Head of caudate nucleus (tissue), 42 donors: ENCODE results near the gene CDK16.

Experiments used
- DNase-seq, 42 donors: peaks; one replicate each; pipeline versions ENCODE4 v3.0.0 to v3.0.0-alpha.2; 2020 to 2021; ENCODE audit warnings: mixed read lengths in 7 of 42
- intact Hi-C: fragments of 100-400 bp; cut with DNase I; formaldehyde crosslinking; loops from one replicate; pipeline ENCODE4 v1.15.0; 2022

The CDK16 gene

DNA sequence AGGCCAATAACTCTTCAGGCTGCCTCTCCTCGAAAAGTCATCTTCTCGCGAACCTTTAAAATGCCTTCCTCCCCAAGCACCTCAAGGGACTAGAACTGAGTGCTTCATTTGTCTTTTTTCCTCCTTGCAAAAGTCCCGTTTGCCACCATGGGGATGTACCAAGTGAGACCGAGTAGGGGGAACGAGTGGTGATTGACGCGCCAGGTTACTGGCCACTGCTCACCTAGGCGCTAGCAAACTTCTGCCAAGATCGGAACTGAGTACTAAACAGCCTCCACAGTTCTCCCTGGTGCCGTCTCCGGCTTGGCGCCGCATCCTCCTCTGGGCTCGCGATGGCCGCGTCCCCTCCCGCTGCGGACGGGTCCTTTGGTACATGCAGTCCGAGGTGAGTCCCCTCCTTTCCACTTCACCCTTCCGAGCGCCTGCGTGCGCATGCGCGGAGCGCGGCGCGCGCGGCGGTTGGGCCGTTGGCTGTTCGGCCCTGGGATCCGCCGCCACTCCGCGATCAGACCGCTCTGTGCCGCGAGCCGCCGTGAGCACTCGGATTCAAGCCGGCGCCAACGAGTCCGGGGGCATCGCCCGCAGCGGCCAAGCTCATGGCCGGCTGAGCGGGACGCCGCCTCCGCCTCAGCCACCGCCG is at the start of gene CDK16:
CDK16 (plus strand) TSS at position 402 of the 640 bp plus-strand sequence. CDS start 4,877 bp downstream, outside the sequence.
- peak; percentile 42 to 92 (median 81) for DNase-seq
- intact Hi-C loops = no loop called here

GRCh38 chrX:47169273-47169672 is 49.2 kb upstream of the CDK16 start:
- DNase-seq = peak in 5 of 42 donors; percentile 2 to 27 (median 14)
- intact Hi-C loops = no loop called here

DNA sequence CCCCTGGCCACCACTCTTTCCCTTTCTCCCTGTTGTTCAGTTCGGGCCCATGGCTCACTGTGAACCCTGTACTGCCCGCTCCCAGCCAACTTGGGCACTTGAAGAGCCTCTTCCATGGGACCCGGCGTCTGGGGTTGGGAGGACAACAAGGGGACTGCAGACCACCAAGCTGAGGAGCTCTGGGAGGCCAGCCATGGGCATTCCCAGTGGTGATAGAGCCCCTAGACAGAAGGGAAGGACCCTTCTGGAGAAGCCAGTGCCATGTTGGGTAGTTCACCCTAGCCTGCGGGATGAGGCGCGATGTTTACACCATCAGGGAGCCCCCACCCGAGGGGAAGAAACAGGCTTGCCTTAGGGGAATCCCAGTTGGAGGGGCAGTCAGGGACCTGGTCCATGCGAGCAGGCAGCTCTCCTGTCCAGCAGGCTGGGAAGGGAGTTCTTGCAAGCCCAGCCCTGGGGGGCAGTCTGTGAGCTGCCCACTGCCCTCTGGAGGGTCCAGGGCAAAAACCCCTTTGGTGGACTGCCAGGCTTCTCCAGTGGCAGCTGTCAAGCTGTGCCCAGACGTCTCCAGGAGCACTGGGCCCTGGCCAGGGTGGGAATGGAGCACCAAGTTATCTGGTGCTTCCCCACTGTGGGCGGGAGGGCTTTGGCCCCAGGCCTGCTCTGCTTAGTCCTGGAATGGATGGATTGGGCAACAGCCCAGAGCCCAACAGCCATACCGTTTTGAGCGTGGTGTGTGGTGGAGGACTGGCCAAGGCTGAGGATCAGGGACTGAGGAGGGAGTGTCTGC is 48.6 kb upstream of the CDK16 start:
- intact Hi-C loops = no loop called here
- peak in 6 of 42 donors; percentile 3 to 30 (median 14) for DNase-seq

- DNase-seq = peak in 6 of 42 donors; percentile 3 to 23 (median 12)
Observed at GRCh38 chrX:47170861-47171692, 47.4 kb upstream of the CDK16 start.

DNA sequence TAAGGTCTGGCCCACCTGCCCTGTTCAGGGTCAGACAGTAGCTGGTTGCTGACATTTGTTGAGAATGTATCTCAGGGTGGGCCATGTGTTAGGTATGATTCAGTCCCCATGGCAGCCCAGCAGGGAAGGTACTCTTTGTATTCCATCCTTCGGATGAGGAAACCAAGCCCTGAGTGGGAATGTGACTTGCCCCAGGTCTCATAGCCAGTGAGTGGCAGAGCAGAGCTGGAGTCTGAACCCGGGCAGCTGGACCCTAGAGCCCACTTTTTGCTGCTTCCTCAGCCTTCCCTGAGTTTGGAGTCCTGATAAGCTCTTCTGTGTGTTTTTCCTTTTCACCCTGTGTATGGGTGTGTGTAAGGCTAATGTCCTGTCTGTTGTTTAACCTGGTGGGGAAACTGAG is 46.5 kb upstream of the CDK16 start:
- intact Hi-C loops = no loop called here
- DNase-seq = peak in 2 of 42 donors; percentile 2 to 3

More at GRCh38 chrX:47170861-47171692, 47.4 kb upstream of the CDK16 start:
- intact Hi-C loops = no loop called here

DNA sequence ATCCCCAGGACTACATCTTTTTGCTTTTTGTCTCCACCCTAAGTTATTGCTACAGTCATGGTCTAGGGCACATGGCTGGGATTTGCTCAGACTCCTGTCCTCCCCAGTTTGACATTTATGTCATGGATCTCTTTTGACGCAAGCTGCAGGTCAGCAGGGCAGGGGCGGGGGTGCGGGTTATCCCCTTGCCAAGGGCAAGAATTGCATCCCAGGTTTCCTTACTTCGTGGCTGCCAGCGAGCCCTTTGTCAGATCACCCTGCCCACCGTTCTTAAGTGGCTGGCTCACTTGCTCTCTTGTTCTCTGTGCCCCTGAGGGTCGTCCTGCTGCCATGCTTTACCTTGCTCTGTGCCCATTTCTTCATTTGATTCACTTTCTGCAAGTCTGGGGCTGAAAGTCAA is 45.9 kb upstream of the CDK16 start:
- intact Hi-C loops = no loop called here

DNA sequence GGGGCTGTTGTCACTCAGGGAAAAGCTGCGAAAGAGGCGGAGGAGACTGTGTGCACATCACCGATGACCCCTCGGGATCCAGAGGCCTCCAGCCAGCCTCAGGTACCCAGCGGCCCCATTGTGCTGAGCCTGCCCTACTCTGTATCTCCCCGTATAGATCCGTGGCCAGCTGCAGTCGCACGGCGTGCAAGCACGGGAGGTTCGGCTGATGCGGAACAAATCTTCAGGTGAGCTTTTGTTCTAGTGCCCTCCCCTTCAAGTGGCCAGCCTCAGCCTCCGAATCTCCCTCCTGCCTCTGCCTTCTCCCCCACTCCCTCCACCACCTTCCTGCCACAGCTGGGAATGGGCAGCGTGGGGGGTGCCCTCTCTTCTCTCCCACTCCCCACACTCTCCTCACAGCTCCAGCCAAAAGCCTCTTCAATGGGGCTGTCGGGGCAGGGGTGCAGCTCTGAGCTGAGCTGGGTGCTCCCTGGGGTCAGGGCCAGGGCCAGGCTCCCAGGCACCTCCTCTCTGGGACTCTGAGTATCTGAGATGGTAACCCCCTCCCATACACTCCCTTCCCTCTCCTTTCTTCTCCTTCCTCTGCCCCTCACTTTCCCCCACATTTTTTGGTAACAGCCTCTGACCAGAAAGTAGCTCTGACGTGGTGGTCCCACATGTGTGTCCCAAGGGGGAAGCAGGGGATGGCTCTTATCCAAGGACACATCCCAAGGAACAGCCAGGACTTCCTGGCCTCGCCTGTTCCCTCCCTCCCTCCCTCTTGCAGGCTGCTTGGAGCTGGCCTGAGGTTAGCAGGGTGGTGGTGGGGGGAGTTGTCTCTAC is 45.3 kb upstream of the CDK16 start:
- peak in 4 of 42 donors; percentile 0 to 22 (median 6) for DNase-seq

More for the DNA sequence above, 45.9 kb upstream of the CDK16 start:
- DNase-seq = peak in 2 of 42 donors; percentile 2 to 6

DNA sequence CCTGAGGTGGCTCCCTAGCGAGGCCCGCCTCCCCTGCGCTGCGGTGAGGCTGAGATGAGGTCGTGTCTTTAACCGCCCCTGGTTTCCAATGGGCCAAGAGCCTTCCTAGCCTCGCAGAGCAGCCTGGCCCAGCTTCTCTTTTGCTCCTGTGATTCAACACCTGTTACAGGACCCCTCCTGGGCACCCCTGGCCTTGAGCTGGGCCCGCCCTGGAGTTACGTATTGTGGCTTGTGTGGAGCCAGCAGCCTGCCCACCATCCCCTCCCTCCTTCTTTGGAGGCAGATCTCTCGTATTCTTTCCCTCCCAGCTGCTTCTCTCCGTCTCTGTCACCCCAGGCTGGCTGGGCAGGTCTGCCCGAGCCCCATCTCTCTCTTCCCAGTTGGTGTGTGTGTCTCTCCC is 44.1 kb upstream of the CDK16 start:
- intact Hi-C loops = no loop called here
- peak in 1 of 42 donors; percentile 1 for DNase-seq

More for the DNA sequence above, 45.3 kb upstream of the CDK16 start:
- intact Hi-C loops = no loop called here

GRCh38 chrX:47174846-47175587 is 43.5 kb upstream of the CDK16 start:
- intact Hi-C loops = no loop called here

DNA sequence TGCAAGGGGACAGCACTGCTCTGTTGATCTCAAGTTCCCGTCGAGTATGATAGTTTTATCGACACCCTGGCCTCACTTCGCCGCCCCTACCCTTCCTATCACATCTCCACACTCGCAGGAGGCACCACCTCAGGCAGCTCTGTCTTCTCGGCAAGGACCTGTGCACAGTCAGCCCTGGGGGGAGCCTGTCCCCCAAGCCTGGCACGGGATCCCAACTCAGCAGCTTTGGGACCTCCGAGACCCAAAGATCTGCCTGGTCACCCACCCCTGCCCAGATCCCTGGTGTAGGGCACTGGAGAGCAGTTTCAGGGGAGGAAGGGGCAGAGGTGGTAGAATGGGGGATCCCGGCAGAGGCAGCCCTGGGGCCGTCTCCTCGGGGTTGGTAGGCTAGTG is 42.9 kb upstream of the CDK16 start:
- peak in 1 of 42 donors; percentile 2 for DNase-seq
- intact Hi-C loops = no loop called here

More at GRCh38 chrX:47174846-47175587, 43.5 kb upstream of the CDK16 start:
- peak in 1 of 42 donors; percentile 11 for DNase-seq

DNA sequence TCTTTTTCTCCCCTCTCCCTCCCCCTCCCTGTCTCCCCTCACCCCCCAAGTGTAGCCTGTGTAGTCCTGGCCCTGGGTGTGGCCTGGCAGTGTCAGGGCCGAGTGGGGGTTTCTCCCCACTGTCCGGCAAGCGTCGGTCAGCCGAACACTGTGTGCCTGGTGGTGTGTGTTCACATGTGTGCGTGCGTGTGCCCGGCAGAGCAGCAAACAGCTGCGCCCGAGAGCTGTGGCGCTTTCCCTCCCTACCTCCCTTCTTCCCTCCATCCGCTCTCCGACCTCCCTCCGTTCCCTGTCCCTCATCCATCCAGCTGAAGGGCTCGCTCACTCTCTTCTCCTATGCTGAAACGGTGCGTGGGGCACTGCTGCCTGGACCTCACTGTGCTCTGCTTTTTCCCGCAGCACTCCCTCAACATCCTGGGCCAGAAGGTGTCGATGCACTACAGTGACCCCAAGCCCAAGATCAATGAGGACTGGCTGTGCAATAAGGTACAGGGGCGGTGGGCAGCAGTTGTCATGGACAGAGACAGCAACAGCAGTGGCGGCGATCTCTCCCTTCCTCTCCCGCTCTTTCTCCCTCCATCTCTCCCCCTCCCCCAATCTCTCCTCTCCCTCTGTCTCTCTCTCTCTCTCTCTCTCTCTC is 42.3 kb upstream of the CDK16 start:
- intact Hi-C loops = no loop called here
- DNase-seq = peak in 1 of 42 donors; percentile 2

- DNase-seq = no peak
- intact Hi-C loops = no loop called here
Observed at GRCh38 chrX:47177079-47177478, 41.4 kb upstream of the CDK16 start.

- intact Hi-C loops = no loop called here
- DNase-seq = no peak
Observed at GRCh38 chrX:47178337-47178736, 40.1 kb upstream of the CDK16 start.

GRCh38 chrX:47179221-47179927 is 39.1 kb upstream of the CDK16 start:
- intact Hi-C loops = no loop called here
- DNase-seq = peak; percentile 12 to 82 (median 54)

GRCh38 chrX:47179928-47180255 is 38.6 kb upstream of the CDK16 start:
- no peak for DNase-seq
- intact Hi-C loops = no loop called here

DNA sequence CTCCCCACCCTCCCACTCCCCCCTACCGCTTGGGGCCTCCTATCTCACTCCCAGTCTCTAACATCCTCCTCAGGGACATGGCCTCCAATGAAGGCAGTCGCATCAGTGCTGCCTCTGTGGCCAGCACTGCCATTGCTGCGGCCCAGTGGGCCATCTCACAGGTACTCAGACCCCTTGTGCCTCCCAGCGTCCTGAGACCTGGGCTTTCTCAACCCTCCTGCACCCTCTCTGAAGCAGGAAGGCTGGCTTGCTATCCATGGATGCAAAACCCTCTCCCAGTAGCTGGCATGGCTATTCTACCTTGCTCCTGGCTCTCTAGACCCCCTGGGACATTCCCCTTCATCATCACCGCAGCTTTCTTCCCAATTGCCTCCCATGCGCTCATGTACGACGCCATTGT is 38.1 kb upstream of the CDK16 start:
- intact Hi-C loops = no loop called here
- no peak for DNase-seq

GRCh38 chrX:47181301-47181700 is 37.2 kb upstream of the CDK16 start:
- intact Hi-C loops = no loop called here
- no peak for DNase-seq
